H9 (cell line): ENCODE measurements around the gene TMEM59. TPM values are rescaled to one million over a fixed set of nuclear protein-coding genes. Genes with fewer than 3 reads are reported as not detected.

ENCODE experiments used
- DNase-seq: peaks from one replicate; pipeline ENCODE4 v3.0.0-alpha.2; 2017
- H2AFZ ChIP-seq: one replicate; pipeline ENCODE4 v1.6.1; 2013; ENCODE audit warnings: mild to moderate bottlenecking, low read length, control low read depth, moderate library complexity
- H2AK5ac ChIP-seq: 2 replicates; pipeline ENCODE4 v1.6.1; 2013; ENCODE audit warnings: low read length, control low read depth, mixed read lengths; ENCODE audit not compliant: insufficient read length
- H2BK120ac ChIP-seq: one replicate; pipeline ENCODE4 v1.6.1; 2013; ENCODE audit warnings: low read depth, mild to moderate bottlenecking, low read length, control low read depth, inconsistent platforms; ENCODE audit not compliant: poor library complexity, severe bottlenecking
- H2BK12ac ChIP-seq: 2 replicates; pipeline ENCODE4 v1.6.1; 2013; ENCODE audit warnings: low read length, control low read depth, mixed read lengths, low read depth; ENCODE audit not compliant: insufficient read length
- H2BK15ac ChIP-seq: 2 replicates; pipeline ENCODE4 v1.6.1; 2013; ENCODE audit warnings: low read depth, low read length, control low read depth
- H2BK20ac ChIP-seq: one replicate; pipeline ENCODE4 v1.6.1; 2013; ENCODE audit warnings: low read depth, mild to moderate bottlenecking, low read length, control low read depth, inconsistent platforms; ENCODE audit not compliant: poor library complexity, severe bottlenecking
- H2BK5ac ChIP-seq: 2 replicates; pipeline ENCODE4 v1.6.1; 2013; ENCODE audit warnings: low read length, control low read depth, mixed read lengths; ENCODE audit not compliant: insufficient read length
- H3K14ac ChIP-seq: 2 replicates; pipeline ENCODE4 v1.6.1; 2013; ENCODE audit warnings: low read length, control low read depth; ENCODE audit not compliant: insufficient read depth
- H3K18ac ChIP-seq: 2 replicates; pipeline ENCODE4 v1.6.1; 2013; ENCODE audit warnings: low read depth, mild to moderate bottlenecking, mixed read lengths, low read length, control low read depth; ENCODE audit not compliant: insufficient read length
- H3K23ac ChIP-seq: 2 replicates; pipeline ENCODE4 v1.6.1; 2013; ENCODE audit warnings: low read length, control low read depth, mixed read lengths, low read depth; ENCODE audit not compliant: insufficient read length
- H3K23me2 ChIP-seq: 2 replicates; pipeline ENCODE4 v1.6.1; 2013; ENCODE audit warnings: low read depth, mild to moderate bottlenecking, mixed read lengths, low read length, control low read depth; ENCODE audit not compliant: insufficient read length, poor library complexity, severe bottlenecking
- H3K27ac ChIP-seq: 2 replicates; pipeline ENCODE4 v1.5.1; 2013; ENCODE audit warnings: low read length, control low read depth, mixed read lengths, low read depth; ENCODE audit not compliant: insufficient read length
- H3K27me3 ChIP-seq: 2 replicates; pipeline ENCODE4 v1.6.1; 2013; ENCODE audit warnings: low read length, control low read depth, inconsistent platforms; ENCODE audit not compliant: insufficient read depth
- H3K4ac ChIP-seq: 2 replicates; pipeline ENCODE4 v1.6.1; 2013; ENCODE audit warnings: low read depth, mild to moderate bottlenecking, control low read depth, inconsistent platforms, low read length, moderate library complexity
- H3K4me1 ChIP-seq: 2 replicates; pipeline ENCODE4 v1.6.1; 2013; ENCODE audit warnings: low read length, control low read depth, inconsistent platforms; ENCODE audit not compliant: insufficient read depth
- H3K4me2 ChIP-seq: 2 replicates; pipeline ENCODE4 v1.6.1; 2013; ENCODE audit warnings: low read length, control low read depth, mixed read lengths; ENCODE audit not compliant: insufficient read length, insufficient read depth
- H3K56ac ChIP-seq: 2 replicates; pipeline ENCODE4 v1.6.1; 2013; ENCODE audit warnings: low read depth, mild to moderate bottlenecking, mixed read lengths, low read length, control low read depth; ENCODE audit not compliant: insufficient read length
- H3K79me1 ChIP-seq: 2 replicates; pipeline ENCODE4 v1.6.1; 2013; ENCODE audit warnings: low read depth, mild to moderate bottlenecking, moderate library complexity, low read length, control low read depth, inconsistent platforms; ENCODE audit not compliant: insufficient read depth, poor library complexity, severe bottlenecking
- H3K79me2 ChIP-seq: 2 replicates; pipeline ENCODE4 v1.6.1; 2013; ENCODE audit warnings: low read length, control low read depth, inconsistent platforms; ENCODE audit not compliant: insufficient read depth
- H3K9ac ChIP-seq: 2 replicates; pipeline ENCODE4 v1.6.1; 2013; ENCODE audit warnings: low read length, control low read depth, mixed read lengths; ENCODE audit not compliant: insufficient read length; ENCODE audit errors: extremely low read depth
- H3K9me3 ChIP-seq: one replicate; pipeline ENCODE4 v1.6.1; 2013; ENCODE audit warnings: low read depth, low read length, inconsistent platforms; ENCODE audit not compliant: control insufficient read depth
- H3T11ph ChIP-seq: one replicate; pipeline ENCODE4 v1.6.1; 2013; ENCODE audit warnings: mild to moderate bottlenecking, low read length, control low read depth, inconsistent platforms
- H4K20me1 ChIP-seq: one replicate; pipeline ENCODE4 v1.6.1; 2013; ENCODE audit not compliant: control insufficient read depth, insufficient read length, insufficient read depth
- H4K5ac ChIP-seq: 2 replicates; pipeline ENCODE4 v1.6.1; 2013; ENCODE audit warnings: low read depth, mild to moderate bottlenecking, mixed read lengths, low read length, control low read depth; ENCODE audit not compliant: insufficient read length
- H4K8ac ChIP-seq: replicated peaks from 2 replicates; pipeline ENCODE4 v1.6.1; 2013; ENCODE audit warnings: low read length, control low read depth, mixed read lengths, low read depth; ENCODE audit not compliant: insufficient read length
- H4K91ac ChIP-seq: 2 replicates; pipeline ENCODE4 v1.6.1; 2013; ENCODE audit warnings: low read depth, mild to moderate bottlenecking, moderate library complexity, mixed read lengths, low read length, control low read depth; ENCODE audit not compliant: insufficient read length
- H3K27ac Mint-ChIP-seq, 3 experiments: 2 replicates in 2 of 3; 3 replicates in 1 of 3; pipeline ENCODE4 v1.8.0; 2020 to 2021; ENCODE audit warnings: mixed read lengths in 3 of 3, mild to moderate bottlenecking in 1 of 3, moderate library complexity in 1 of 3
- H3K27me3 Mint-ChIP-seq: 2 replicates; pipeline ENCODE4 v1.8.0; 2021; ENCODE audit warnings: low read depth, mild to moderate bottlenecking, moderate library complexity, mixed read lengths
- H3K36me3 Mint-ChIP-seq, 3 experiments: 2 replicates in 2 of 3; 3 replicates in 1 of 3; pipeline ENCODE4 v1.8.0; 2020 to 2021; ENCODE audit warnings: low read depth in 3 of 3, mixed read lengths in 3 of 3; ENCODE audit not compliant: insufficient read depth in 1 of 3
- H3K4me1 Mint-ChIP-seq, 2 experiments: 2 replicates each; pipeline ENCODE4 v1.8.0; 2020; ENCODE audit warnings: mixed read lengths in 2 of 2
- H3K4me3 Mint-ChIP-seq, 2 experiments: 2 replicates in 1 of 2; 3 replicates in 1 of 2; pipeline ENCODE4 v1.8.0; 2020 to 2021; ENCODE audit warnings: mild to moderate bottlenecking in 2 of 2, mixed read lengths in 2 of 2, moderate library complexity in 1 of 2
- H3K9me3 Mint-ChIP-seq, 2 experiments: 2 replicates in 1 of 2; 3 replicates in 1 of 2; pipeline ENCODE4 v1.8.0; 2020; ENCODE audit warnings: mild to moderate bottlenecking in 2 of 2, mixed read lengths in 2 of 2, moderate library complexity in 1 of 2
- WGBS: extraction: QIAGEN DNeasy Blood & Tissue Kit; methylation state at CpG from one replicate; pipeline ENCODE4 v1.1.7; 2013; ENCODE audit warnings: missing lambda C conversion rate, low lambda C conversion rate, mixed read lengths; ENCODE audit not compliant: insufficient read length; ENCODE audit errors: extremely low coverage; 5-methylcytosine and 5-hydroxymethylcytosine counted together
- total RNA-seq: library from RNA; stranded (reverse); gene quantifications from 2 replicates; pipeline ENCODE4 v1.2.1, GENCODE V29; 2021
- TF ChIP-seq, protein P1 (sequence below): fragments of 200-600 bp; sonication (generic); conservative IDR thresholded peaks from 3 replicates; pipeline ENCODE4 v1.8.0; 2021; ENCODE audit warnings: antibody characterized with exemption, mild to moderate bottlenecking

Gene TMEM59
- total RNA-seq, 1 experiment from 2014 or later = 111 TPM

DNA sequence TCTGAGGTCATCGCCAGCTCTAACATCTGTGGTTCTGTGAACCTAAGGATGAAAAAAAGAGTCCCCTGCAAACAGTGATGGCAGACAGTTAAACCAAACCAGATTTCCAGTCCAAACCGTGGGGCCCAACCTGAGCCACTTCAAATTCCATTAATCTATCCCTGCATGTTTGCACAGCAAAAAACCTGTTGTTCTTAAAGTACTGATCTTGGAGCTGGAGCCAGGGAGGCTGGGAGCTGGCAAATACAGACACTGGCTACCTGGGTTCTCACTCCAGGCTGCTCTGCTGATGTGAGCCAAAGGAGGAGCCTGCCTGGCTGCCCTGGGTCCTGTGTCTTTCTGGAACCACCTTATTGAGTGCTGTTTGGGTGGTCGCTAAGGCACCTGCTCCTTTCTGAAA lies 51.4 kb downstream of the TMEM59 start:
- Histone ChIP-seq H3K27ac (no peak overlapping the region), H3K4me1 (no peaks in the 10 kb centered on the region), H3K56ac (no peak overlapping the region), H4K8ac (no peak overlapping the region), H4K5ac (no peak overlapping the region), H2AK5ac (no peak overlapping the region), H3K79me1 (no peaks in the 10 kb centered on the region), H4K20me1 (no peaks in the 10 kb centered on the region), H3K9ac (no peak overlapping the region), H3K23me2 (no peaks in the 10 kb centered on the region), H4K91ac (no peak overlapping the region), H2BK120ac (no peak overlapping the region), H3K4ac (no peak overlapping the region), H2BK12ac (no peak overlapping the region), H2AFZ (no peak overlapping the region), H2BK20ac (no peak overlapping the region), H3K4me2 (no peak overlapping the region), H3K18ac (no peak overlapping the region), H3K23ac (no peak overlapping the region), H3K79me2 (no peaks in the 10 kb centered on the region), H3K27me3 (no peaks in the 10 kb centered on the region), H3K9me3 (no peaks in the 10 kb centered on the region), H2BK5ac (no peak overlapping the region), H2BK15ac (no peak overlapping the region), H3T11ph (no peak overlapping the region), H3K14ac (no peak overlapping the region)
- DNase-seq = no peak
- H3K27me3 Mint-ChIP-seq = peaks cover 15% of the 10 kb centered on the region
- H3K4me1 Mint-ChIP-seq = no peaks in the 10 kb centered on the region
- no peak overlapping the region for H3K4me3 Mint-ChIP-seq
- H3K36me3 Mint-ChIP-seq = no peaks in the 10 kb centered on the region; a peak in 1 of 7 replicates
- H3K27ac Mint-ChIP-seq = no peak overlapping the region
- TF ChIP-seq, protein P1, sequence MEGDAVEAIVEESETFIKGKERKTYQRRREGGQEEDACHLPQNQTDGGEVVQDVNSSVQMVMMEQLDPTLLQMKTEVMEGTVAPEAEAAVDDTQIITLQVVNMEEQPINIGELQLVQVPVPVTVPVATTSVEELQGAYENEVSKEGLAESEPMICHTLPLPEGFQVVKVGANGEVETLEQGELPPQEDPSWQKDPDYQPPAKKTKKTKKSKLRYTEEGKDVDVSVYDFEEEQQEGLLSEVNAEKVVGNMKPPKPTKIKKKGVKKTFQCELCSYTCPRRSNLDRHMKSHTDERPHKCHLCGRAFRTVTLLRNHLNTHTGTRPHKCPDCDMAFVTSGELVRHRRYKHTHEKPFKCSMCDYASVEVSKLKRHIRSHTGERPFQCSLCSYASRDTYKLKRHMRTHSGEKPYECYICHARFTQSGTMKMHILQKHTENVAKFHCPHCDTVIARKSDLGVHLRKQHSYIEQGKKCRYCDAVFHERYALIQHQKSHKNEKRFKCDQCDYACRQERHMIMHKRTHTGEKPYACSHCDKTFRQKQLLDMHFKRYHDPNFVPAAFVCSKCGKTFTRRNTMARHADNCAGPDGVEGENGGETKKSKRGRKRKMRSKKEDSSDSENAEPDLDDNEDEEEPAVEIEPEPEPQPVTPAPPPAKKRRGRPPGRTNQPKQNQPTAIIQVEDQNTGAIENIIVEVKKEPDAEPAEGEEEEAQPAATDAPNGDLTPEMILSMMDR = no peak
- peaks cover 8 to 11% of the 10 kb centered on the region in 2 experiments; a peak in 4 of 5 replicates for H3K9me3 Mint-ChIP-seq
- no CpG with 5 or more reads among the region's 3 CpGs for WGBS
